CD4-positive, alpha-beta T cell treated with Interleukin-17A for 1 hour (primary cell): ENCODE results near the gene PTPRN2.

Experiments used
- DNase-seq: peaks from one replicate; pipeline ENCODE4 v3.0.0-alpha.2; 2020

PTPRN2 gene

DNA sequence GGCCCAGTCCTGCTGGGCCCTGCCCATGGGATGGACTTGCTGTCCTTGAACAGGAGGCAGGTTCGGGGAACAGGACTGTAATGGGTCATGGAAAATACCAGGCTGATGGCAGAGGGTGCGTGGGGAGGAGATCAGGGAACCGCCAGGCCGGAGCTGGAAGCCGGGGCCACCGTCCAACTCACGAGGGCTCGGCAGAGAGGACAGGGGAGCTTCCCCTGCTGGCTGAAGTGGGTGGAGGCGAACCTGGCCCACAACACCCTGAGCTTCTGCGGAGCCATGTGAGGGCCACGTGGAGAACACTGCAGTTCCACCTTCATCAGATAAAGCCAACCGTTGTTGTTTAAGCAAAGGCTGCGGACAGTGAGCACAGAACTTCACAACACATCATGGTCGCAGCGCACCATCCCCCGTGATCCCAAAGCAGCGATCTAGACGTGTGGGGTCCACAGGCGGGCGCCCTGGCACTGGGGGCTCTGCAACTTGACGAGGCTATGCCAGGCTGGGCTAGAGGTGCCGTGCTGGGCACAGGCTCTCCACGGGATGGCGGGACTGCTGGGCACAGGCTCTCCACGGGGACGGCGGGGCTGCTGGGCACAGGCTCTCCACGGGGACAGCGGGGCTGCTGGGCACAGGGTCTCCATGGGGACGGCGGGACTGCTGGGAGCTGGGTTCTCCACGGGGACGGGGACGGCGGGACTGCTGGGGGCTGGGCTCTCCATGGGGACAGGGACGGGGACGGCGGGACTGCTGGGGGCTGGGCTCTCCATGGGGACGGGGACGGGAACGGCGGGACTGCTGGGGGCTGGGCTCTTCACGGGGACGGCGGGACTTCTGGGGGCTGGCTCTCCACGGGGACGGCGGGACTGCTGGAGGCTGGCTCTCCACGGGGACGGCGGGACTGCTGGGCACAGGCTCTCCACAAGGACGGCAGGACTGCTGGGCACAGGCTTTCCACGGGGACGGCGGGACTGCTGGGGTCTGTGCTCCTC, 777.5 kb downstream of the PTPRN2 start:
- DNase-seq: no peak

DNA sequence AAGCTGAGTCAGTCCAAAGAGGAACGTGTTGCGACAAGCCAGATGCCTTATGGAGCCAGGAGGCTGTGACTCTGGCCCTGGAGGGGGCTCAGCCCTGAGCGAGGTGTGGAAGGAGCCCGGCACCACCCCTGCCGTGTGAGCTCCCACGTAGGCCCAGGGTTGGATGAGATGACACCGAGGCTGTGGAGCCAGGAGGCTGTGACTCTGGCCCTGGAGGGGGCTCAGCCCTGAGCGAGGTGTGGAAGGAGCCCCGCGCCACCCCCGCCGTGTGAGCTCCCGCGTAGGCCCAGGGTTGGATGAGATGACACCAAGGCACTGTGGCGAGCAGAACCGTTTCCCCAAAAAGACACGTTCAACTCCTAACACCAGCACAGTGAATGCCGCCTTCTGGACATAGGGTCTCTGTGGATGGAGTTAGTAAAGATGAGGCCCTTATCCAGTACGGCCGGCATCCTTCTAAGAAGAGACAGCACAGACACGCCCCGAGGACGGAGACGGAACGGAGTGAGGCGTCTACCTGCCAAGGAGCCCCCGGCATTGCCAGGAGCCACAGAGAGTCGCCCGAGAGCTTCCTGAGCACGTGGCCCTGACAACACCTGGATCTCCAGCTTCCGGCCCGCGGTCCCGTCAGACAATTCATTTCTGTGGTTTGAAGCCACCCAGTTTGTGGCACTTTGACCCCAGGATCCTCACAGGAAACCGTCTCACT, 778.3 kb downstream of the PTPRN2 start:
- no peak for DNase-seq

DNA sequence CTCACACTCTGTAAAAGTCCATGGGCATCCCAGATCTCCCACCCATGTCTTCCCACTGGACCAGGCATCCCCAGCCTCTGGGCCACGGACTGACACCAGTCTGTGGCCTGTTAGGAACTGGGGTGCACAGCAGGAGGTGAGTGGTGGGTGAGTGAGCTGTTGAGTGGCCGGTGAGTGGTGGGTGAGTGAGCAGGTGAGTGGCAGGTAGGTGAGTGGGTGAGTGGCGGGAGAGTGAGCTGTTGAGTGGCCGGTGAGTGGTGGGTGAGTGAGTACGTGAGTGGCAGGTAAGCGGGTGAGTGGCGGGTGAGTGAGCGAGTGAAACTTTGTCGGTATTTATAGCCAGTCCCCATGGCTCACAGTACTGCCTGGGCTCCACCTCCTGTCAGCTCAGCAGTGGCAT, 779.6 kb downstream of the PTPRN2 start:
- DNase-seq: no peak

DNA sequence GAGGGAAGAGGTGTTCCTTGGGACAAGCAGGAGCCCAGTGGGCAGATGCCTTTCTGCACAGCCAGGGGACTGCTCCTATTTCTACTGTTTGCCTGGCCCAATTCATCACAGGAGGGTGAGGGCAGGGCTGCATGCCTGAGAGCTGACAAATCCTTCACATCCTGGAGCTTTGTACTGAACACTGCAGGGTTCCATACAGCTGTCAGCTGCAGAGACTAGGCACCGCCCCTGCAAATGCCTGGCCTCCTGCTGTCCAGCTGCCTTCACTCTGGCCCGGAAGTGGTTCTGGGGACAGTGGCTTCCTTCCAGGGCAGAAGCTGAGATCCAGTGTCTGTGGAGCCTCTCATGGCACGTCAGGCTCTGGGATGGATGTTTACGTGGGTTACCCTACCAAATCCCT, 780.1 kb downstream of the PTPRN2 start:
- no peak for DNase-seq

DNA sequence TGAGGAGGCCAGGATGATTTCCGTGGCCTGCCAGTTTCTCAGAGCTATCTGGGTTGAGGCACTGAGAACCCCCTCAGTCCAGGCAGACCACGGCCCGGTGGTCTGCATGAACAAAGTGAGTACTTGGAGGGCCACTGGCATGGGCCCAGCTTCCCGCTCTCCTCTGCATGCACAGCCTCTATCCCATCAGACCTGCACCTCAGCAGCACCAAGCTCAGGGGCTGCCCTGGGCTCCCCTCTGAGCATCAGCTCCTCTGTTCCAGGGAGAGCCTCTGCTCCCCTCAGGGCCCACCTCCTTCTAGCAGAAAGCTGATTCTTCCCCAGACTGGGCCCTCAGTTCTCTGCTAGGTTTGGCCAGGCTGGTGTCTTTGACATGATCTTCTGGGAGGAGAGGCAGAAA, 780.9 kb downstream of the PTPRN2 start:
- no peak for DNase-seq

DNA sequence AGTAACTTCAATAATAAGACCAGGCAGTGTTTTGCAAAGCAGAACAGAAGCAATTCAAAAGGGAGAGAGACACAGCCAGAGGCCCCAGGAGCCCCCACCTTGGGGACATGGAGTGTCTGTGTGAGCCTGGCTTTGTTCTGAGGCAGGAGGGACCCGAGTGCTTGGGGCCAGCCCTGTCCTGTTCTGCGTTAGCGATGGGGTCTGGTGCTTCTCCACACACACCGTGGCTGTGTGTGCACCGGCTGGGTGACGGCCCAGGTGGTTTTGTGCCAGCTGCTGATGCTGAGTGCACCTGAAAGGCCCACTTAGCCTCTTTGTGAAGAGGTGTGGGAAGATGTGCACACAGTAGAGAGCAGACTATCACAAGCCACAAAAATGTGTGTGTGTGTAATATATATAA, 781.9 kb downstream of the PTPRN2 start:
- no peak for DNase-seq

DNA sequence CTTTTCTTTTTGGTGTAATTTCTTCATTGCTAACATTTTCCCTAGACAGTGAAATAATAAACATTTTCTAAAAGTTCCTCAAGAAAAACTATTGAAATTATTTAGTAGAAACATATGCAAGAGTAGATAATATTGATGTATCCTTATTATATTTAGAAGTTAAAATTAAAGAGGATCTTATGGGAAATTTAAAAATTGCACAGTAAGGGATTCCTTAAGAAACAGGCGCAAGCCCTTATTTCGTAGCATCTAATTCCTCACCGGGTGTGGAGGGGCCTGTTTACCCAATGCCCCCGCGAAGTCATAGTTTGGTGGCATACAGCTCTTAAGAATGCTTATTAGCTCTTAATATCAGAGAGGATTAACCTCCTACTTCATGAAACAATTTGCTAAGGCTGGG, 783.7 kb downstream of the PTPRN2 start:
- no peak for DNase-seq

DNA sequence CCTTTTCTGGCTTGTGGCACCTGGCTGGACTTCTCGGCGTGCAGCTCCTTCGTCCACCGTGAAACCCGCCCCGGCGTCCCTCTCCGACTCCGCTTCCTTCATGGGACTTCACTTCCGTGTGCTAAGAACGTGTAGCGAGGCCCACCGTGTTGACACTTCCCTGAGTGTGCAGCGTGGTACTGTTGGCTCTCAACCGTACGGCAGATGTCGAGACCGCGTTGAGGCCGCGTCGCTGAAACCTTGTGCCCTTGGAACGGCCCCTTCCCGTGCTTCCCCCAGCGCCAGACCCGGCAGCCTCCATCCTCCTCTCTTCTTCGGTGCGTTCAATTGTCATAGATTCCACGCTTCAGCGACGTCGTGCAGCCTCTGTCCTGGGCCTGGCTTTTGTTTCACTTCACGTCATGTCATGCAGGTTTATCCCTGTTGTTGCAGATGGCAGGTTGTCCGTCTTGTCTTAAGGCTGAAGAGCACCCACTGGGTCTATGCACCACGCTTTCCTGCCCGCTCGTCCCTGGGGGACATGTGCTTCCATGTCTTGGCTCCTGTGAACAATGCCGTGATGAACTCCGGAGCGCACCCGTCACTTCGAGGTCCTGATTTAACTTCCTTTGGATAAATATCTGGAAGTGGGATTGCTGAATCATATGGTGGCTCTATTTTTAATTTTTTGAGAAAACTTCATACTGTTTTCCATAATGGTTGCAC, 785.5 kb downstream of the PTPRN2 start:
- no peak for DNase-seq

DNA sequence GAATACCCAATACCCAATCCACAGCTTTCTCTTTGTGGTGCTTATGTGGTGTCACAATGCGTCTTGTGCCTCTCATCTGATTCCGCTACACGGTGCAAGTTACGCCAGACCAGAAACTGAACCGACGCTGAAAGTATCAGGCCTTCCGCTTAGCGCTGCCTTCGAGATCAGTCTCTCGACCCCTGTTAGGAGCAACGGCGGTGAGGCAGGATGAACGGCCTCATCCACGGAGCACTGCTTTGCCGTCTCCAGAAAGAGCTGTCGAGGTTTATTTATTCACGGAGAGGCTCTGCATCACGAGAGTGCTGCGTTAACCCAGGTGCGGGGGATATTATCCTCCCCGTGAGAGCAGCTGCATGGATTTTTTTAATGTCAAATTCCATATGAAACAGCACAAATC, 786.5 kb downstream of the PTPRN2 start:
- no peak for DNase-seq

DNA sequence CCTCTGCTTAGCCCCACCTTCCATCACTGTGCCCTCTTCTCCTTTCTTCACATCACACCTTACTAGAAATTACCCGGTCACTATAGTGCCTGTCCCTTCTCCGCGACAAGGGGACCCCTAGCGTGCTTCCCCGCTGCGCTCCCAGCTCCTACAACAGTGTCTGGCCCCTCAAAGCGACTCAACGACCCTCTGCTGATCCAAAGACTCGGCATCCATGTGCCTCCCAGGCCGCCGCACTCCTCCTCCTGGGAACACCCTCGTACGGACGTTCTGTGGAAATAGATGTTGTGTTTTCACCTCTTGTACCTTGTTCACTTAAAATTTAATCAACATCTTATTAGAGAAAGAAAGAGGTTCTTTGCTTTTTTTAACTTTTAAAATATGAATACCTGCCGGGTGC, 787.3 kb downstream of the PTPRN2 start:
- no peak for DNase-seq

DNA sequence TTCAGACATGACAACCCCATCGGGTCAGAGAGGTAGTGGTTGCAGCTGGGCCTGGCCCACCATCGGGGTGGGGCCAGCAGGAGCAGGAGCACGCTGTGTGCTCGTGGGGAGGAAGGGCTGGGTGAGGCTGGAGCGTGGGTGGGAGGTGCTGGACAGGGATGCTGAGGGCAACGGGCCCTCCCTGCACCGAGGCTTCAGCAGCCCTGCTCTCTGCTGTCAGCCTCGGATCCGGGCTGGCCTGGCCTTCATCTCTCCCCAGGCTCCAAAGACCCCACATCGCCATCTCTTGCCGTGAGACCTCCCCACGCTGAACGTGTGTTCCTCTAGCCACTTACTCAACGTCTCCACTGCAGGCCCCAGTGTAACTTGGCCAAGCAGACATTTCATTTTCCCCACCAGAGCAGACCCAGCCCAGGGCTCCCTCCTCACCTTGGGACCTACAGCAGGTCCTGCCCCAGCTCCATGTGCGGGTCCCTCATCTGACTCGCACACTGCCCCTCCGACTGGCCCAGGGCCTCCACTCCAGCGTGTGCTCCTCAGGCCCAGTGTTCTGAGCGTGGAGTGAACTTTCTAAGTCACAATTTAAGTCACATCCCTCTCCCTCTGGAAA, 788.4 kb downstream of the PTPRN2 start:
- DNase-seq: no peak

DNA sequence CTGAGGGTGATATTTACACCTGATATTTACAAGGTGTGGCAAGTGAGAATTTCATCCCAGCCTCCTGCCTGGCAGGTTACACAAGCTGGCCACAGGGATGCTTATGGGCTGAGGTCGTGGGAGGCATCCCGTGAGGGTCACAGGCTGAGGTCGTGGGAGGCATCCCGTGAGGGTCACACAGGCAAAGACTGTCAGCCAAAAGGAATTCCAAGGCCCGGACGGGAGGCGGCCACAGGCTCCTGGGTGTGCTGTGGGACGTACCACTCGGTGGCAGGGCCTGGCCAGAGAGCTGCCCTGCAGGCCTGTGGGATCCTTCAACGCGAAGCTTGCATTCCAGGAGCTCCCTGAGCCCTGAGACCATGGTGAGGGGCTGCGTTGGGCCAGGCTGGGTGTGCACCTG, 790.3 kb downstream of the PTPRN2 start:
- DNase-seq: no peak

DNA sequence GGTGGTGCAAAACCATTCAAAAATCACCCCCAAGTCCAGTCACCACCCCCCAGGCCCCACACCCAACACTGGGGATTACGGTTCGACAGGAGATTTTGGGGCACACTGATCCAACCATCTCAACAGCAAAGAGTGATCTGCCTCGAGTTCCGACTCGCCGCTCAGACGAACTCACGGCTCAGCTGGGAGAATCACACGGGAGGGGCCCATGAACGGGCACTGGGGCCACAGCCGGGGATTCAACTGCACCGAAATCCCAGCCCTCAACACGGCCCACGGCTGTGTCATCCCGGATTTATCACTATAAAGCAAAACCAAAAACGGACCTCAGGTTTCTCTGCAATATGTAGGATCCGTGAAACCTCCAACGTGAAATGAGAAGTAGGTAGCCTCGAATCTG, 790.8 kb downstream of the PTPRN2 start:
- DNase-seq: no peak

DNA sequence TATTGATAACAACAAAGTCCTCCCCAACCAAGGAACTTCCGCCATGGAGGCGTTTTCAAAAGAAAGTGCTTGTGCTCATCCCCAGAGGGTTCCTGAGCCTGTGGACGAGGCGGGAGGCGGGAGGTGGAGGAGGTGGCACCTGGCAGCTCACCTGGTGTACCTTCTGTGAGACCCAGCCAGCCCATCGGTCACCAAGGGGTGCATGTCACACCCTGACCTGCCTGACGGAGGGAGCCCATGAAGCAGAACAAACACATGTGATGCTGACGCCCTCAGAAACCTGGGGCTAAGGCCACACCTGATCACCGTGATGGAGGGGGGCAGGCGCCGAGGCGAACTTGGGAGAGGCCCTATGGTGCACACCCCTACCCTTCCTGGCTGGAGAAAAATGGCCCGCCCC, 792.0 kb downstream of the PTPRN2 start:
- no peak for DNase-seq

DNA sequence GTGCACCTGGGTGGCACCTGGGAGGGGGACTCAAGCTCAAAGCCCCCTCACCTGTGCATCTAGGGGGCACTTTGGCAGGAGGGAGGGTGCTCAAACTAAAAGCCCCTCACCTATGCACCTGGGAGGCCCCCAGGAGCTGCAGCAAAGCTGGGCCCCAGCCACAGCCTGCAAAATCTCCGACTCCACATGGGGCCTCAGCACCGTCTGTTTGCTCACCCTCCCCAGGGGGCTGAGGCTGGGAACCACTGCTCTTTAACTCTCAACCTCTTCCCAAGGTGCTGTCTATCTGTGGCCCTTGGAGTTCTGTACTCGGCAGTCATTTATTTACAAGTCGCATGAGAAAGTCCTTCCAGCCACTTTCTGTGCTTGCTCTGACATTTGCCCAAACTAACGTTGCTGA, 792.4 kb downstream of the PTPRN2 start:
- no peak for DNase-seq

DNA sequence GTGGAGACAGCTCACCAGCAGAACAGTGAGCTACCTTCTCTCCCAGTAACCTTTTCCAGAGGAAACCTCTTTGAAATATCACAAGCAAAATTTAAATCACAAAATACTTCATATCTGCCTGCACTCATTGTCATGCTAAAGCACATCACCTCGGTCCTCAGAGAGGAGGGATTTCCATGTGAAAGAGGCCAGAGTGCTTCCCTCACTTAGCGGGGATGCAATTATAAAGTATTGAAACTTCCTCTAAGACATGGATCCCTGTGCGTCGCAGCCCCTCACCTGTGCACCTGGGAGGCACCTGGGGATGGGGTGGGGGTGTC, 792.9 kb downstream of the PTPRN2 start:
- no peak for DNase-seq

DNA sequence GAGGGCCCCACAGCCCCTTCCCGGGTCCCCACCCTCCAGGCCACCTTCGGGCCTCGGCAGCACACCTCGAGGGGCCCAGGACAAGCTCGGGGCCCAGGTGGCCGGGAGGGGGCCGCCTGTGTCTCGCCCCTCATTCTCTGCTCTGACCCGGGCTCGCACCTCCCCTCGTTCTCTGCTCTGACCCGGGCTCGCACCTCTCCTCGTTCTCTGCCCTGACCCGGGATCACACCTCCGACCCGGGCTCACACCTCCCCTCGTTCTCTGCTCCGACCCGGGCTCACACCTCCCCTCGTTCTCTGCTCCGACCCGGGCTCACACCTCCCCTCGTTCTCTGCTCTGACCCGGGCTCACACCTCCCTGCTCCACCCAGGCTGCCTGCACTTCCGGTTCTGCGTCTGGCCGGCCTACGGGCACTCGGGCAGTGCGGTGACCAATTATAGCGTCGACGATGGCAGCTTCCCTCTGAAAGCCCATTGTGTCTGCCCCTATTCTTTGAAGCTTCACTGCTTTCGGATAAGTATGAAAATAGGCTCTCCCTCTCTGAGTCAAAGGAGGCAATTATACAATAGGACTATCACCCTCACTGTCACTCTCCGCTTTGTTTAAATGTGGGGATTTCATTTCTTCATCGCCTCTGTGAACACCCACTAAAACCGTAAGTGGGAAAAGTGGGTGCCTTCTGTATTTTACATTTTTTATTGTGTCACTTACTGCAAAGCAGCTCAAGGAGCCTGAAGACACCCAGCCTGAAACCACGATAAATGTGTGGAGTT, 793.5 kb downstream of the PTPRN2 start:
- no peak for DNase-seq

DNA sequence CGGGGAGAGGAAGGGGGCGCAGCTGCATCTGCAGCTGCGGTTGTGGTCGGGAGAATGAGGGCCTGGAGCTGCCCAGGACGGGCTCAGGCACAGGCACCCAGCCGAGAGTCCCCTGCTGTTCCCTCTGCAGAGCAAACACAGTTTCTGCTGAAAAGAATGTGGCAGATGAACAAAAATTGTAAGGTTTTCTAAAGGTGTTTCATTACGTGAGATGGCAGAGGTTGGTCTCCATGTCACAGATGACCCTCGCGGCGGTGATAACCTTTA, 794.6 kb downstream of the PTPRN2 start:
- no peak for DNase-seq

DNA sequence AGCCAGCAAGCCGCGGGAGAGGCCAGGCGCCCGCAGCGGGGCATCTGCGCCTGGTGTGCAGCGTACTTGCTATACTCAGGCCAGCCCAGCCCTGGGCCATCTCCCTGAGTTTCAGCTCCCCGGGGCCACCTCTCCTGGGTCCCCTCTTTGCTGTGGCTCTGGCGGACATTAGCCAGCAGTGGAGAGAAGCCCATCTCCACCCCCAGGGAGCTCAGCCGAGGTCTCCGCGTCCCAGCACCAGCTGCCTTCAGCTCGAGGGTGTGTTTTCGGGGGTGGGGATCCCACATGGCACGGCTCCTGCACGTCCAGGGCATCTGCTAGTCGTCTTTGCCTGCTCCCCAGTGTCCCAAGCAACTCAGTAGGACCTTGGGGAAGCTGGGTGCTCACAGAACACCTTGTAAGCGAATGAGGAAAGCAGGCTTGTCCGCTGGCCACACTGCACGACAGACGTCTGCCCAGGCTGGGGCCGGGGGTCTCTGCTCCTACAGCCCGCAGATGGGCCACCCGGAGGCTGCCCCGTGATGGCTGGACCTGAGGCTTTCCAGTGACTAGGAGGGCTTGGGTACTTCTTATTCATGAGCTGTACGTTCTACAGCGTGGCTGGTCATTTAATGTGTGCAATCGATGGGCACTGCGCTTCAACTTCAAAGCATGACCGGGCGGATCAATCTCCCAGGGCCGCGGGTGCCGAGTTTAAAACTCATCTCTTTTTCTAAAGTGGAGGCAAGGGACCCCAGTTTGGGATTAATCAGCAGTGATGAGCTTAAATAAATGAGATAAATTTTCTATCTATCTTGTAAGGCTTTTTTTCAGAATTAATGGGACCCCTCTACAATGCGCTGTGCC, 795.2 kb downstream of the PTPRN2 start:
- no peak for DNase-seq

DNA sequence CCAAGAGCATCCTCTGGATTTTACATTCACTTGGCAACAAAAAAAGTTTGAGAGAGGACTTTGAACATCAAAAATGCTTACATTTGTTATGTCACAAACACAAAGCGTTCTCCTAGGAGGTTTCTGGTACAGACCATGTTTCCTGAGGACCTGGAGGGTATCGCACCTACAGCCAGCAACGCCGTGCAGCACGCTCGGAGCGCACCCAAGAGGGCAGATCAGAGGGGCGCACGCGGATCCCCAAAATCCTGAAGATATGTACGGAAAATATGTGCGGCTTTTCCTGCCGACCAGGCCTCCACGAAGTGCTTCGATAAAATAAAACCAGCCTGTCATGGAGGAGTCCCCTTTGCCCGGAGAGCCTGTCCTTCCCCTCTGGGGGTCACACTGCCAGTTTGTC, 796.0 kb downstream of the PTPRN2 start:
- DNase-seq: no peak

DNA sequence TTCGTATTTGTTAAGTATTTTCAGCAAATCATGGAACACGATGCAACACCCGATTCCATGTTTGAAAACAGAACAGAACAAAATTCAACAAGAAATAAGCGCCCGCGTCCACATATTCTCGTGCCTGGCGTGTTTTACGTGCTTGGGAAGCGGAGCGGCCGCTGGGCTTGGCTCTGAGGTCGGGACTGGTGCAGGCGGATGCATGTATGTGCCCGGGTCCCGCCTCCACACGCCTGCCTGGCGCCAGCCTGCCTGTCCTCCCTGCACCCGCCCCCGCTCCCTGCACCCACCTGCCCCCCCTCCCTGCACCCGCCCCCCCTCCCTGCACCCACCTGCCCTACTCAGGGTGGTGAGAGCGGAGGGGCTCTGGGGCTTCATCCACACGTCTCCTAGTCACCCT, 796.4 kb downstream of the PTPRN2 start:
- no peak for DNase-seq

DNA sequence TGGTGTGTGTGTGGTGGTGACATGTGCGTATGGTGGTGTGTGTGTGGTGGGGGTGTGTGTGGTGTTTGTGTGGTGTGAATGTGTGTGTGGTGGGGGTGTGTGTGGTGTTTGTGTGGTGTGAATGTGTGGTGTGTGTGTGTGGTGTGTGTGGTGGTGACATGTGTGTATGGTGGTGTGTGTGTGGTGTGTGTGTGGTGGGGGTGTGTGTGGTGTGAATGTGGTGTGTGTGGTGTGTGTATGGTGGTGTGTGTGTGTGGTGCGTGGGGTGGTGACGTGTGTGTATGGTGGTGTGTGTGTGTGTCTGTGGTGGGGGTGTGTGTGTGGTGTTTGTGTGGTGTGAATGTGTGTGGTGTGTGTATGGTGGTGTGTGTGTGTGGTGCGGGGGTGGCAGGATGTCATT, 797.7 kb downstream of the PTPRN2 start:
- no peak for DNase-seq
